SK-N-SH treated with all-trans-retinoic acid at 6 μM for 48 hours (cell line): Measurements from ENCODE around the gene CUL1.

Source experiments
- BACH2 ChIP-seq: fragments of 250-450 bp; sonication (Bioruptor Pico); IDR thresholded peaks from 2 replicates; pipeline ENCODE4 v1.9.0; 2021; ENCODE audit warnings: mild to moderate bottlenecking, borderline replicate concordance
- CSDC2 ChIP-seq: fragments of 250-450 bp; sonication (Bioruptor Pico); IDR thresholded peaks from 2 replicates; pipeline ENCODE4 v1.5.0; 2020; ENCODE audit warnings: mild to moderate bottlenecking, moderate library complexity
- GLIS3 ChIP-seq: fragments of 250-450 bp; sonication (Bioruptor Pico); IDR thresholded peaks from 2 replicates; pipeline ENCODE4 v1.5.0; 2020; ENCODE audit warnings: mild to moderate bottlenecking, moderate library complexity
- PATZ1 ChIP-seq: fragments of 250-450 bp; sonication (Bioruptor Pico); IDR thresholded peaks from 2 replicates; pipeline ENCODE4 v1.8.0; 2020; ENCODE audit warnings: mild to moderate bottlenecking, moderate library complexity, borderline replicate concordance
- POU6F1 ChIP-seq: fragments of 250-450 bp; sonication (Bioruptor Pico); IDR thresholded peaks from 2 replicates; pipeline ENCODE4 v1.8.0; 2021; ENCODE audit warnings: low read depth, mild to moderate bottlenecking, moderate library complexity, borderline replicate concordance
- PPARA ChIP-seq: fragments of 250-450 bp; sonication (Bioruptor Pico); IDR thresholded peaks from 2 replicates; pipeline ENCODE4 v1.5.0; 2020; ENCODE audit warnings: mild to moderate bottlenecking, borderline replicate concordance
- RARB ChIP-seq: fragments of 250-450 bp; sonication (Bioruptor Pico); IDR thresholded peaks from 2 replicates; pipeline ENCODE4 v1.8.0; 2021; ENCODE audit warnings: mild to moderate bottlenecking, moderate library complexity
- TCF4 ChIP-seq: fragments of 250-450 bp; sonication (Bioruptor Pico); IDR thresholded peaks from 2 replicates; pipeline ENCODE4 v1.8.0; 2021; ENCODE audit warnings: mild to moderate bottlenecking, moderate library complexity, borderline replicate concordance
- TOX ChIP-seq: fragments of 250-450 bp; sonication (Bioruptor Pico); IDR thresholded peaks from 2 replicates; pipeline ENCODE4 v1.8.0; 2021; ENCODE audit warnings: mild to moderate bottlenecking, moderate library complexity, borderline replicate concordance
- TSHZ2 ChIP-seq: fragments of 250-450 bp; sonication (Bioruptor Pico); IDR thresholded peaks from 2 replicates; pipeline ENCODE4 v1.5.0; 2020; ENCODE audit warnings: mild to moderate bottlenecking, moderate library complexity
- ZFP30 ChIP-seq: fragments of 450-650 bp; formaldehyde crosslinking; IDR thresholded peaks from 2 replicates; pipeline ENCODE4 v1.5.0; 2022; ENCODE audit warnings: mild to moderate bottlenecking, moderate library complexity

- no peak for TF ChIP-seq ZFP30
- TF ChIP-seq TCF4 (CRISPR knock-in tag): no peak
- no peak for TF ChIP-seq TSHZ2
- TF ChIP-seq PATZ1: no peak
- no peak for TF ChIP-seq RARB (CRISPR knock-in tag)
- TF ChIP-seq TOX (CRISPR knock-in tag): no peak
- no peak for TF ChIP-seq GLIS3 (CRISPR knock-in tag)
- no peak for TF ChIP-seq BACH2 (CRISPR knock-in tag)
- no peak for TF ChIP-seq PPARA
- no peak for TF ChIP-seq POU6F1 (CRISPR knock-in tag)
- no peak for TF ChIP-seq CSDC2 (CRISPR knock-in tag)
Observed at GRCh38 chr7:148701414-148701813, 2.7 kb downstream of the CUL1 start.
